ENCODE measurements around the gene PRXL2B. TPM values are rescaled to one million over a fixed set of nuclear protein-coding genes. Genes with fewer than 3 reads are reported as not detected.

PRXL2B gene
- total and polyA plus RNA-seq, 2 donors (not counting 1 experiment from before 2014, with no cell fraction given): 11.7 to 13.8 TPM

DNA sequence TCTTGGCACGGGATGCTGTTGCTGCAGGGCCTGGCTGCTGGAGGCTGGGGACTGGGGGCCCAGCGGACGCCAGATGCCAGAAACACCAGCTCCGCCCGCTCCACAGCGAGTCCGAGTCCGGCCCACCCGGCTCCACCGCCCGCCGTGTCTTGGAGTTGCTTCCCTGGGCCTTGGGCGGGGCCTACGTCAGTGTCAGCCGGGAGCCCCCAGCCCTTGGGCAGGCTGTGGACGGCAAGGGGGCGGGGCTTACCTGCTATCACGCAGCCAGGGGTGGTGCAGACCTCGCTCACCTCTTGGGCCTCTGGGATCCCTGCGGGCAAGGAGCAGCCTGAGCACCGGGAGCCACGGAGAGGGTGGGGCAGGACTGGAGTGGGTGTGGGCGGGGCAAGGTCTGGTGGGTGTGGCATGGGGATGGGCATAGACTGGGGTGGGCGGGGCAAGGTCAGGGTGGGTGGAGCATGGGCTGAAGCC, 24.5 kb downstream of the PRXL2B start:
- H3K4me2 ChIP-seq (ENCODE audit: extremely low read depth, insufficient read depth, low read length): no peak overlapping the region
- H3K36me3 ChIP-seq (ENCODE audit: control insufficient read depth, insufficient read depth, low read length): no peaks in the 10 kb centered on the region
- TF ChIP-seq, protein P1, sequence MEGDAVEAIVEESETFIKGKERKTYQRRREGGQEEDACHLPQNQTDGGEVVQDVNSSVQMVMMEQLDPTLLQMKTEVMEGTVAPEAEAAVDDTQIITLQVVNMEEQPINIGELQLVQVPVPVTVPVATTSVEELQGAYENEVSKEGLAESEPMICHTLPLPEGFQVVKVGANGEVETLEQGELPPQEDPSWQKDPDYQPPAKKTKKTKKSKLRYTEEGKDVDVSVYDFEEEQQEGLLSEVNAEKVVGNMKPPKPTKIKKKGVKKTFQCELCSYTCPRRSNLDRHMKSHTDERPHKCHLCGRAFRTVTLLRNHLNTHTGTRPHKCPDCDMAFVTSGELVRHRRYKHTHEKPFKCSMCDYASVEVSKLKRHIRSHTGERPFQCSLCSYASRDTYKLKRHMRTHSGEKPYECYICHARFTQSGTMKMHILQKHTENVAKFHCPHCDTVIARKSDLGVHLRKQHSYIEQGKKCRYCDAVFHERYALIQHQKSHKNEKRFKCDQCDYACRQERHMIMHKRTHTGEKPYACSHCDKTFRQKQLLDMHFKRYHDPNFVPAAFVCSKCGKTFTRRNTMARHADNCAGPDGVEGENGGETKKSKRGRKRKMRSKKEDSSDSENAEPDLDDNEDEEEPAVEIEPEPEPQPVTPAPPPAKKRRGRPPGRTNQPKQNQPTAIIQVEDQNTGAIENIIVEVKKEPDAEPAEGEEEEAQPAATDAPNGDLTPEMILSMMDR (conservative IDR thresholded peaks at IDR 0.05 in 1 of 2, IDR thresholded peaks at IDR 0.05 in 1 of 2; ENCODE audit: low read depth in 1 of 2, low read length in 2 of 2): no peak
- no peak for TF ChIP-seq EZH2 (IDR thresholded peaks at IDR 0.05; ENCODE audit: low read length, missing control alignments)

DNA sequence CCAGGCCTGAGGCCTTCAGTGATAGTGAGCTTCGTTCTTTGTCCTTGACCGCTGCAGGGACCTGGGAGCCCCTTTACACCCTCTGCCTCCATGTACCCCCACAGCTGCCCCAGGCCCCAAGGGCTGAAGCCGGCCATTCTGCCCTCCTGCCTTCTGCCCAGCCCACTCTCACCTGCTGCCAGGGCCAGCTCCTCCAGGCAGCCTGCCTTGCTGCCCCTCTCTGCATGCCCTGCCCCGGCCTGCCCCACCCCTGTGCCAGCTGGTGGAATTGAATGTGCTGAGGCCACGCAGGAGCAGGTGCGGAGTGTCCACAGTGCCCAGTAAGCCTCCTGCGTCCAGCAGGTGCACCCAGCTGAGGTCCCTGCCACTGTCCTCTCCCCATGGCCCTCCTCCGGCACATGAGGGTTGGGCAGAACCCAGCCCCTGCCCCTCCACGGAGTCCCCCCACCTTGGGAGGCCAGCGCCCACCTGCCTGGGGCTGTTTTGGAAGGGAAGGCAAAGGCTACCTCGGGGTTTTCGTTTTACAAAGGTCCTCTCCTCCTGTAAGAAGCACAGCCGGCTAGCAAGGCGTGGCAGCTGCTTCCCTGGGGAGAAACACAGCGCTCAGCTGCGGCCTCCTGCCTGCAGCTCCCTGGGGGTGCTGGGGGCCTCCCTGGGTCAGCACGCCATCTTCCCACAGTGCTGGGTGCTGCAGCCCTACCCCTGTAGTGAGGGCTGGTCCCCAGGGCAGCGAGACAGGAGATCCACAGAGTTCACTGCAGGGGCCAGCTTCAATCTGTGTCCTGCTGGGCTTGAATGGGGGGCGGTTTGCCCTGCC, 25.3 kb downstream of the PRXL2B start:
- Histone ChIP-seq H4K20me1 (ENCODE audit: control insufficient read depth, extremely low read depth, insufficient read depth, low read length) (no peaks in the 10 kb centered on the region), H3K36me3 (ENCODE audit: control insufficient read depth, insufficient read depth, low read length) (no peaks in the 10 kb centered on the region), H3K4me3 (replicated peaks in 1 of 4; ENCODE audit: control extremely low read depth in 1 of 4, insufficient read depth in 1 of 4, low read depth in 3 of 4, low read length in 4 of 4) (no peak overlapping the region), H3K27ac (ENCODE audit: insufficient read depth, low read length) (no peak overlapping the region), H3K4me1 (ENCODE audit: control insufficient read depth, extremely low read depth, insufficient read depth, low read length) (no peaks in the 10 kb centered on the region), H2AFZ (ENCODE audit: low read length) (no peak overlapping the region), H3K79me2 (ENCODE audit: control insufficient read depth, insufficient read depth, low read length) (no peaks in the 10 kb centered on the region), H3K9me3 (ENCODE audit: control insufficient read depth, insufficient read depth, low read depth, low read length) (no peaks in the 10 kb centered on the region), H3K27me3 (ENCODE audit: control insufficient read depth, insufficient read depth, low read length) (no peaks in the 10 kb centered on the region), H3K4me2 (ENCODE audit: extremely low read depth, insufficient read depth, low read length) (no peak overlapping the region), H3K9ac (ENCODE audit: insufficient read depth, low read length) (no peak overlapping the region)
- no peak for DNase-seq (ENCODE audit: low read depth in 2 of 2)
- no peak for TF ChIP-seq EZH2 (IDR thresholded peaks at IDR 0.05; ENCODE audit: low read length, missing control alignments)
- TF ChIP-seq, protein P1 (conservative IDR thresholded peaks at IDR 0.05 in 1 of 2, IDR thresholded peaks at IDR 0.05 in 1 of 2; ENCODE audit: low read depth in 1 of 2, low read length in 2 of 2): no peak

More for the DNA sequence above, 24.5 kb downstream of the PRXL2B start:
- Histone ChIP-seq H3K4me1 (ENCODE audit: control insufficient read depth, extremely low read depth, insufficient read depth, low read length) (no peaks in the 10 kb centered on the region), H3K79me2 (ENCODE audit: control insufficient read depth, insufficient read depth, low read length) (no peaks in the 10 kb centered on the region), H2AFZ (ENCODE audit: low read length) (no peak overlapping the region), H3K27me3 (ENCODE audit: control insufficient read depth, insufficient read depth, low read length) (no peaks in the 10 kb centered on the region), H3K9ac (ENCODE audit: insufficient read depth, low read length) (no peak overlapping the region), H3K4me3 (replicated peaks in 1 of 4; ENCODE audit: control extremely low read depth in 1 of 4, insufficient read depth in 1 of 4, low read depth in 3 of 4, low read length in 4 of 4) (no peak overlapping the region), H4K20me1 (ENCODE audit: control insufficient read depth, extremely low read depth, insufficient read depth, low read length) (no peaks in the 10 kb centered on the region), H3K9me3 (ENCODE audit: control insufficient read depth, insufficient read depth, low read depth, low read length) (no peaks in the 10 kb centered on the region), H3K27ac (ENCODE audit: insufficient read depth, low read length) (no peak overlapping the region)
- peak; percentile 7 to 9 for DNase-seq (ENCODE audit: low read depth in 2 of 2)

DNA sequence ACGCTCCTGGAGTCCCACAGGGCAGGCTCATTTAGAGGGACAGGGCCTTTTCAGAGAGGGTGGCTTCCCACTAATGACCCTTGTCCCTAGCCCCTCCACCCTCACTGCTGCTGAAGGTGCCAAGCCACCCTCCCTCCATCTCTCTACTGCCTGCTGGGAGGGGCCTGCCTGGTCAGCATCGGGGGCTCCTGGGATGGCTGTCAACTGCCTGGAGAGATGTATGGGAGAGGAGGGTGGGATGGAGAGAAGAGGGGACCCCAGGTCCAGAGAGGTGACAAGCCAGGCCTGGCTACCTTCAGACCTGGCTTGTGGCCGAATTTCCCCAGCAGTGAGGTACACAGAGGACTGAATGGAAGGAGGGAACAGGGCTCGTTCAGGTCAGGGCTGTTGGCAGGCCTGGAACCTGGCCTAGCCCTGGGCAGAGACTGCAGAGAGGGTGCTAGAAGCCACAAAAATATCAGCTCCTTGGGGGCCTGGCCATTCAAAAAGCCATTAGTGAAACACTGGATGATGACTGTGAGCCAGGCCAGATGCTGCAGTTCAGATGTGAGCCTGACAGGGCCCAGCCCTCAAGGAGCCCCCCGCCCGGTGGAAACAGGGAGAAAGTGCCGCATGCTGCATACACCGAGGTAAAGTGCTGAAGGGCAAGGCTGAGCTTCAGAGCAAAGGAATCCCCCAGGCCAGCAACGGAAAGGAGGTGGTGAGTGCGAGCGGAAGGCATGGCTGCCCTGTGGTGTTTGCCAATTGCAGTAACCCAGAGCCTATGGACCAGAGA, 26.2 kb downstream of the PRXL2B start:
- H2AFZ ChIP-seq (ENCODE audit: low read length): no peak overlapping the region

More for the DNA sequence above, 26.2 kb downstream of the PRXL2B start:
- no peak overlapping the region for H3K4me2 ChIP-seq (ENCODE audit: extremely low read depth, insufficient read depth, low read length)
- DNase-seq (ENCODE audit: low read depth in 2 of 2): no peak
- H3K4me3 ChIP-seq (replicated peaks in 1 of 4; ENCODE audit: control extremely low read depth in 1 of 4, insufficient read depth in 1 of 4, low read depth in 3 of 4, low read length in 4 of 4): no peak overlapping the region
- no peaks in the 10 kb centered on the region for H3K79me2 ChIP-seq (ENCODE audit: control insufficient read depth, insufficient read depth, low read length)
- no peaks in the 10 kb centered on the region for H3K9me3 ChIP-seq (ENCODE audit: control insufficient read depth, insufficient read depth, low read depth, low read length)
- TF ChIP-seq, protein P1 (conservative IDR thresholded peaks at IDR 0.05 in 1 of 2, IDR thresholded peaks at IDR 0.05 in 1 of 2; ENCODE audit: low read depth in 1 of 2, low read length in 2 of 2): no peak
- no peak for TF ChIP-seq EZH2 (IDR thresholded peaks at IDR 0.05; ENCODE audit: low read length, missing control alignments)
- H3K4me1 ChIP-seq (ENCODE audit: control insufficient read depth, extremely low read depth, insufficient read depth, low read length): no peaks in the 10 kb centered on the region
- H3K27me3 ChIP-seq (ENCODE audit: control insufficient read depth, insufficient read depth, low read length): no peaks in the 10 kb centered on the region
- no peak overlapping the region for H3K9ac ChIP-seq (ENCODE audit: insufficient read depth, low read length)
- no peaks in the 10 kb centered on the region for H3K36me3 ChIP-seq (ENCODE audit: control insufficient read depth, insufficient read depth, low read length)
- H3K27ac ChIP-seq (ENCODE audit: insufficient read depth, low read length): no peak overlapping the region
- H4K20me1 ChIP-seq (ENCODE audit: control insufficient read depth, extremely low read depth, insufficient read depth, low read length): no peaks in the 10 kb centered on the region
